ENCODE measurements around the gene FAM13B.
"Not testable (repeated sequence)": the region's sequence is repeated elsewhere in the genome, so short reads cannot be mapped to it uniquely, and the experiment has no call there.

FAM13B gene

GRCh38 chr5:137960141-137960540 is 72.7 kb downstream of the FAM13B start:
- DNase-seq: no peak

- DNase-seq: no peak
Observed at GRCh38 chr5:137959488-137959887, 73.4 kb downstream of the FAM13B start.

GRCh38 chr5:137957948-137958347 is 74.9 kb downstream of the FAM13B start:
- no peak for DNase-seq

- no peak for DNase-seq
Observed at GRCh38 chr5:137954131-137954879, 78.6 kb downstream of the FAM13B start.

- DNase-seq: no peak
Observed at GRCh38 chr5:137945825-137946224, 87.1 kb downstream of the FAM13B start.

GRCh38 chr5:137944280-137944679 is 88.6 kb downstream of the FAM13B start:
- DNase-seq: not testable (repeated sequence)

- DNase-seq: no peak
Observed at GRCh38 chr5:137939331-137939730, 93.5 kb downstream of the FAM13B start.

- no peak for DNase-seq
Observed at GRCh38 chr5:137938751-137939143, 94.1 kb downstream of the FAM13B start.

- no peak for DNase-seq
Observed at GRCh38 chr5:137937994-137938750, 94.7 kb downstream of the FAM13B start.

GRCh38 chr5:137935694-137936093 is 97.2 kb downstream of the FAM13B start:
- DNase-seq: no peak

- DNase-seq: no peak
Observed at GRCh38 chr5:137935190-137935589, 97.7 kb downstream of the FAM13B start.

GRCh38 chr5:137933491-137933911 is 99.4 kb downstream of the FAM13B start:
- DNase-seq: no peak

- no peak for DNase-seq
Observed at GRCh38 chr5:137932800-137933199, 100.1 kb downstream of the FAM13B start.

- no peak for DNase-seq
Observed at GRCh38 chr5:137923856-137924255, 109.0 kb downstream of the FAM13B start.

- DNase-seq: no peak
Observed at GRCh38 chr5:137921931-137922330, 110.9 kb downstream of the FAM13B start.

- DNase-seq: no peak
Observed at GRCh38 chr5:137916923-137917322, 116.0 kb downstream of the FAM13B start.

GRCh38 chr5:137914758-137915157 is 118.1 kb downstream of the FAM13B start:
- DNase-seq: no peak

GRCh38 chr5:137902408-137903133 is 130.3 kb downstream of the FAM13B start:
- DNase-seq: no peak

- no peak for DNase-seq
Observed at GRCh38 chr5:137901011-137901817, 131.7 kb downstream of the FAM13B start.

- DNase-seq: no peak
Observed at GRCh38 chr5:137899493-137899892, 133.4 kb downstream of the FAM13B start.

- DNase-seq: no peak
Observed at GRCh38 chr5:137896560-137896959, 136.3 kb downstream of the FAM13B start.

GRCh38 chr5:137894586-137894985 is 138.3 kb downstream of the FAM13B start:
- DNase-seq: no peak

- no peak for DNase-seq
Observed at GRCh38 chr5:137891849-137892248, 141.0 kb downstream of the FAM13B start.
